ENCODE measurements around the gene SPRR2A. TPM values are rescaled to one million over a fixed set of nuclear protein-coding genes. Genes with fewer than 3 reads are reported as not detected.

Gene SPRR2A
- total RNA-seq (under 1 TPM in 1 of 2 donors, not detected in 1; 0.82 TPM), polyA plus RNA-seq (1 to 10 TPM in 1 of 2 donors, not detected in 1; 4.5 TPM)
- long read RNA-seq, donor 1, result 0 reads
- long read RNA-seq, donor 2, result 0 reads
- long read RNA-seq, donor 3, result 0 reads
- long read RNA-seq, donor 4, result 0 reads
- long read RNA-seq, donor 5, result 0 reads

GRCh38 chr1:153057375-153057774, at the start of gene SPRR2A:
TSS of gene SPRR2A (minus strand) at chr1:153057512. CDS start at chr1:153056735, 777 bp downstream.
- H3K4me1 ChIP-seq (ENCODE audit: control insufficient read depth in 5 of 5, insufficient read depth in 5 of 5, low read length in 5 of 5), result no peaks in the 10 kb centered on the region
- 57 to 69% methylated on average over 2 of the region's 2 CpGs for WGBS, 2 donors
- DNase-seq, result no peak
- H3K4me3 ChIP-seq, result no peak within 1 kb of the TSS
- ATAC-seq (ENCODE audit: insufficient read depth, low FRiP score), result no peak
- H3K36me3 ChIP-seq (ENCODE audit: control insufficient read depth in 4 of 4, insufficient read depth in 4 of 4, low read length in 4 of 4), result no peaks in the 10 kb centered on the region
- H3K9ac ChIP-seq (ENCODE audit: insufficient read depth in 1 of 2, low read length in 2 of 2), result no peak within 1 kb of the TSS
- H3K27me3 ChIP-seq (ENCODE audit: control insufficient read depth in 3 of 3, insufficient read depth in 3 of 3, low read length in 2 of 3), result no peaks in the 10 kb centered on the region
- H3K27ac ChIP-seq (ENCODE audit: low read depth in 1 of 2, low read length in 1 of 2), result no peak within 1 kb of the TSS
- TF ChIP-seq, protein P1, sequence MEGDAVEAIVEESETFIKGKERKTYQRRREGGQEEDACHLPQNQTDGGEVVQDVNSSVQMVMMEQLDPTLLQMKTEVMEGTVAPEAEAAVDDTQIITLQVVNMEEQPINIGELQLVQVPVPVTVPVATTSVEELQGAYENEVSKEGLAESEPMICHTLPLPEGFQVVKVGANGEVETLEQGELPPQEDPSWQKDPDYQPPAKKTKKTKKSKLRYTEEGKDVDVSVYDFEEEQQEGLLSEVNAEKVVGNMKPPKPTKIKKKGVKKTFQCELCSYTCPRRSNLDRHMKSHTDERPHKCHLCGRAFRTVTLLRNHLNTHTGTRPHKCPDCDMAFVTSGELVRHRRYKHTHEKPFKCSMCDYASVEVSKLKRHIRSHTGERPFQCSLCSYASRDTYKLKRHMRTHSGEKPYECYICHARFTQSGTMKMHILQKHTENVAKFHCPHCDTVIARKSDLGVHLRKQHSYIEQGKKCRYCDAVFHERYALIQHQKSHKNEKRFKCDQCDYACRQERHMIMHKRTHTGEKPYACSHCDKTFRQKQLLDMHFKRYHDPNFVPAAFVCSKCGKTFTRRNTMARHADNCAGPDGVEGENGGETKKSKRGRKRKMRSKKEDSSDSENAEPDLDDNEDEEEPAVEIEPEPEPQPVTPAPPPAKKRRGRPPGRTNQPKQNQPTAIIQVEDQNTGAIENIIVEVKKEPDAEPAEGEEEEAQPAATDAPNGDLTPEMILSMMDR (IDR thresholded peaks at IDR 0.05; ENCODE audit: control extremely low read depth, extremely low read depth), result no peak
- no peaks in the 10 kb centered on the region for H3K9me3 ChIP-seq (ENCODE audit: control insufficient read depth in 4 of 4, insufficient read depth in 3 of 4, low read length in 3 of 4)

DNA sequence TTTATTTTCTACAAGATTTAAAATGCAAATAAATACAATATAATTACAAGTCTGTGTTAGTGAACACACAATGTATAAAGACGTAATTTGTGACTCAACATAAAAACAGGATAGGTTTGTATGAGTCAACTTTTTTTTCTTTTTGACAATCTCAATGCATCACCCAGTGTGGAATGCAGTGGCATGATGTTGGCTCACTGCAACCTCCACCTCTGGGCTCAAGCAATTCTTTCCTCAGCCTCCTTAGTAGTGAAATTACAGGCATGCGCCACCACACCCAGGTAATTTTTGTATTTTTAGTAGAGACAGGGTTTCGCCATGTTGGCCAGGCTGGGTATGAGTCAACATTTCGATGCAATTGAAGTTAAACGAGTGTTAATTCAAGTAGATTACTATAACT, 42.9 kb upstream of the SPRR2A start:
- WGBS, 2 donors, result 91 to 96% methylated on average over 5 of the region's 5 CpGs
- no peaks in the 10 kb centered on the region for H3K36me3 ChIP-seq (ENCODE audit: control insufficient read depth in 4 of 4, insufficient read depth in 4 of 4, low read length in 4 of 4)
- no peak for ATAC-seq (ENCODE audit: insufficient read depth, low FRiP score)
- H3K9me3 ChIP-seq (ENCODE audit: control insufficient read depth in 4 of 4, insufficient read depth in 3 of 4, low read length in 3 of 4), result no peaks in the 10 kb centered on the region
- H3K4me1 ChIP-seq (ENCODE audit: control insufficient read depth in 5 of 5, insufficient read depth in 5 of 5, low read length in 5 of 5), result no peaks in the 10 kb centered on the region
- H3K27me3 ChIP-seq (ENCODE audit: control insufficient read depth in 3 of 3, insufficient read depth in 3 of 3, low read length in 2 of 3), result no peaks in the 10 kb centered on the region
- no peak overlapping the region for H3K27ac ChIP-seq (ENCODE audit: low read depth in 1 of 2, low read length in 1 of 2)
- no peak overlapping the region for H3K9ac ChIP-seq (ENCODE audit: insufficient read depth in 1 of 2, low read length in 2 of 2)
- DNase-seq, result no peak
- H3K4me3 ChIP-seq, result no peak overlapping the region
- TF ChIP-seq, protein P1 (IDR thresholded peaks at IDR 0.05; ENCODE audit: control extremely low read depth, extremely low read depth), result no peak

DNA sequence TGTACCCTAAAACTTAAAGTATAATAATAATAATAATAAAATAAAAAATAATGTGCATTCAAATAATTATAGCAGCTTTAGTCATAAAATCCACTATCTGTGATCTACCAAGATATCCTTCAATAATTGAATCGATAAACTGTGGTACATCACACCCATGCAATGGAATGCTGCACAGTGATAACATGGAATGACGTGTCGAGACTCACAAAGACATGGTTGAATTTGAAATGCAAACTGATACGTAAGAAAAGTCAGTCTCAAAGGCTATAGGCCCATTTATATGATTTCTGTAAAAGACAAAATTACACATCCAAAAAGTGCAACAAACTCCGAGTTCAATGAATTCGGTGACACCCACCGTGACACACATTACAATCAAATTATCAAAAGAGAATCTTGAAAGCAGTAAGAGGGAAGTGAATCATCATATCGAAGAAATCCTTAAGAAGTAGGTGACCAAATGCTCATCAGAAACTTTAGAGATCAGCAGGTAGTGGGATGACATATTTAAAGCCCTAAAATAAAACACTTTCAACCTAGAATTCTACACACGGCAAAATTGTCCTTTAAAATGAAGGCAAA, 42.2 kb upstream of the SPRR2A start:
- no peak overlapping the region for H3K27ac ChIP-seq (ENCODE audit: low read depth in 1 of 2, low read length in 1 of 2)
- ATAC-seq (ENCODE audit: insufficient read depth, low FRiP score) (no peak), DNase-seq (no peak)
- H3K36me3 ChIP-seq (ENCODE audit: control insufficient read depth in 4 of 4, insufficient read depth in 4 of 4, low read length in 4 of 4), result no peaks in the 10 kb centered on the region
- H3K9ac ChIP-seq (ENCODE audit: insufficient read depth in 1 of 2, low read length in 2 of 2), result no peak overlapping the region
- no peak overlapping the region for H3K4me3 ChIP-seq
- H3K27me3 ChIP-seq (ENCODE audit: control insufficient read depth in 3 of 3, insufficient read depth in 3 of 3, low read length in 2 of 3), result no peaks in the 10 kb centered on the region
- TF ChIP-seq, protein P1 (IDR thresholded peaks at IDR 0.05; ENCODE audit: control extremely low read depth, extremely low read depth), result no peak
- 92 to 93% methylated on average over 9 of the region's 9 CpGs for WGBS, 2 donors
- H3K9me3 ChIP-seq (ENCODE audit: control insufficient read depth in 4 of 4, insufficient read depth in 3 of 4, low read length in 3 of 4), result no peaks in the 10 kb centered on the region
- H3K4me1 ChIP-seq (ENCODE audit: control insufficient read depth in 5 of 5, insufficient read depth in 5 of 5, low read length in 5 of 5), result no peaks in the 10 kb centered on the region

DNA sequence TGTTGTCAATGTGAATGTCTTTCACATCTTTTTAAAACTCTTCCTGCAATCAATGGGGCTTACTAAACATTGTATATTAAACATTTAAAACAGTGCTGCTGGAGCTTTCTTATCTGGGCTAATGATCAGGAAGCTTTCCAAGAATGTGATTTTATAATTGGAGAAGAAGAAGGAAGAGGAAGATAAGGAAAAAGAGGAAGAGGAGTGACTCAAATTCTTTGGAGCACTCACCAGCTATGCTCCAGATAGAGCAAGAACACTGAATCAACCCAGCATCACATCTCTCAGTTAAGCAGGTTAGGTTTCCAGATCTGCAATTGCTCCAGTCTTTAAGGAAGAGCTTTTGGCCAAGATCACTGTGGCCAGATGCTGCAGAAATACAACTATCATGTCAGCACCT, 38.5 kb upstream of the SPRR2A start:
- Histone ChIP-seq H3K9ac (ENCODE audit: insufficient read depth in 1 of 2, low read length in 2 of 2) (no peak overlapping the region), H3K27ac (ENCODE audit: low read depth in 1 of 2, low read length in 1 of 2) (no peak overlapping the region), H3K27me3 (ENCODE audit: control insufficient read depth in 3 of 3, insufficient read depth in 3 of 3, low read length in 2 of 3) (no peaks in the 10 kb centered on the region), H3K4me3 (no peak overlapping the region), H3K4me1 (ENCODE audit: control insufficient read depth in 5 of 5, insufficient read depth in 5 of 5, low read length in 5 of 5) (no peaks in the 10 kb centered on the region), H3K9me3 (ENCODE audit: control insufficient read depth in 4 of 4, insufficient read depth in 3 of 4, low read length in 3 of 4) (no peaks in the 10 kb centered on the region), H3K36me3 (ENCODE audit: control insufficient read depth in 4 of 4, insufficient read depth in 4 of 4, low read length in 4 of 4) (no peaks in the 10 kb centered on the region)
- no peak for ATAC-seq (ENCODE audit: insufficient read depth, low FRiP score)
- no peak for DNase-seq
- TF ChIP-seq, protein P1 (IDR thresholded peaks at IDR 0.05; ENCODE audit: control extremely low read depth, extremely low read depth), result no peak
